GM21528 (cell line): ENCODE data around the gene MTCL1.

Source experiments
- ATAC-seq: cut with Tn5 transposase; IDR thresholded peaks from one replicate; pipeline ENCODE4 v1.9.1; 2021; ENCODE audit warnings: mild to moderate bottlenecking, moderate library complexity; ENCODE audit not compliant: unreplicated experiment, low FRiP score

MTCL1 gene

DNA sequence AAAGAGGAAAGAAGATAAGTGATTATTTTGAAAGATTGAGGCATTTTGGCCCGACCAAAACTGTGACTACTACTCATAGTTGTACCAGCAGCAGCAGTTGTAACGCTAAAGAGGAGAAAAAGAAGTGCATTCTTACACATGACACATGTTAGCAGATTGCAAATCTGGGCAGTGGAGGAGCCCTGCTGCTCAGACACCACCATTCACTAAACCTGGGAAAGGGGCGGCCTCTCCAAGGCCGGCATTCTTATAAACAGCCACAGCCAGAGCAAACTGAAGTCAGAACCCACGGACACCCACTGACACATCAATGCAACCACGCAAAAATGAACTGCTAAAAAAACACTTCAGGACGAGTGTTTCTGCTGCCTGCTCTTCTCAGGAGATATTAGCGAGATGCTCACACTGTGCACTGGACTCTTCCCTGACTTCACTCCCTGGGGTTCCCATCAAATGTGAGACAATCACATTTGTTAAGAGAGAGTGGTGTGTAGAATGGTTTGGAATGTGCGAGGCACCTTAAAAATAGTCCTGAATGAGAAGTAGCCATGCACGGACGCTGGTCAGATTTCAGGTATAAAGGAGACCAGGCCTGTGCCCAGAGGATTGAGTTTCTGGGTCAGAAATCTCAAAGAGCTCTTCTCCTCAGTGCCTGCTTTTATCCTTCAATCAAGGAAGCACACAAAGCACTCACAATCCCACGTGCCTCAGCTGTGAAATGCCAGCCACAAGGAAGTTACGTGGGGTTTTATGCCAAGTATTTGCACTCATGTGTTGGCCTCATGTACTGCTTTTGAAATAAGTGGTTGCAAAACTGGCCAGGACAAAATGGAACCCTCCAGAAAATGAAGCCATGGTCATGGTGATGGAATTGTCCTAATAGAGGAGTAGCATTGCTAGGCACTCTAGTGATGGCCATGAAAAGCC lies 83.4 kb downstream of the MTCL1 start:
- ATAC-seq: no peak

DNA sequence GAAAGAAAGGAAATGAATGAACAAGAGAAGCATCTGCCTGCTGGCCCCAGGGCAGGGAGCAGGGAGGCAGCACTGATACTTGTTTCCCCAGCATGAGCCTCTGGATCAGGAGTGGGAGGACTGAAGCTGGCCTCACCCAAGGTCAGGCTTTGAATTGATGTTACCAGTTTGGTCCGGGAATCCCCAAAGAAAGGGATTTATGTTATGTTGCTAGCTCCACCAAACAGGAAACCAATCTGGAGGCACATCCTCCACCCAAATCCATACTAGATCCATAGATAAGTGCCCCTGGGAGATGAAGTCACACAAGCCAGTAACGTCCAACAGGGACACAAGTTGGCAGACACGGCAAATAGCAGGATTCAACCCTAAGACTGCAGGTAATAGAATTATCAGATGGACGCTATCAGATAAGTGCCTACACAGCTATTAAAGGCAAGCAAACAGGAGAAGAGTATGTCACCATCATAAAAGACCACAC lies 85.9 kb downstream of the MTCL1 start:
- ATAC-seq: no peak

DNA sequence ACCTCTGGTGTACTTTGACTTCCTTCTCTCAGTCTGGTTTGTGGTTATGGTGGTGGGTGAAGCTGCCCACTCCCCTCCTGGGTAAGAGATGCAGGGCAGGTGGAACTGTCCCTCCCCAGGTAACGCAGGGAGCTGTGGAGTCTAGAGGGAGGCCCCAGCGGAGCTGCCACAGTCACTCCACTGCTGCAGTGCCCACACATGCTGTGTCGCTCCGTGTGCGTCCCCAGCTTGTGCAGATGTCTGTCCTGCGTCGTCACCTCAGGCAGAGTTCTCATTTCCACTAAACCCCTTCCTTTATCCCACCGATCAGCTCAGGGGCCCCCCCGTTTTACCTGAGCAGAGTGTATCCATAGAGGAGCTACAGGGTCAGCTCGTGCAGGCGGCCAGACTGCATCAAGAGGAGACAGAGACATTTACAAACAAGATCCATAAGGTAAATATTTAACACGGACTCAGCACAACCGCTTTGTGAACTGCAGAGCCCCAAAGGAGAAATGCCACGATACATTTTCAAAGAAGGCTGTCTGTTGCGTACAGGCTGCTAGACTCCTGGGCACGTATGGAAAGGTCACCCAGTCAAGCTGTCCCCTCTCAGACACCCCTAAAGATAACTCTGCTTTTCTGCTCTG lies 87.4 kb downstream of the MTCL1 start:
- no peak for ATAC-seq

DNA sequence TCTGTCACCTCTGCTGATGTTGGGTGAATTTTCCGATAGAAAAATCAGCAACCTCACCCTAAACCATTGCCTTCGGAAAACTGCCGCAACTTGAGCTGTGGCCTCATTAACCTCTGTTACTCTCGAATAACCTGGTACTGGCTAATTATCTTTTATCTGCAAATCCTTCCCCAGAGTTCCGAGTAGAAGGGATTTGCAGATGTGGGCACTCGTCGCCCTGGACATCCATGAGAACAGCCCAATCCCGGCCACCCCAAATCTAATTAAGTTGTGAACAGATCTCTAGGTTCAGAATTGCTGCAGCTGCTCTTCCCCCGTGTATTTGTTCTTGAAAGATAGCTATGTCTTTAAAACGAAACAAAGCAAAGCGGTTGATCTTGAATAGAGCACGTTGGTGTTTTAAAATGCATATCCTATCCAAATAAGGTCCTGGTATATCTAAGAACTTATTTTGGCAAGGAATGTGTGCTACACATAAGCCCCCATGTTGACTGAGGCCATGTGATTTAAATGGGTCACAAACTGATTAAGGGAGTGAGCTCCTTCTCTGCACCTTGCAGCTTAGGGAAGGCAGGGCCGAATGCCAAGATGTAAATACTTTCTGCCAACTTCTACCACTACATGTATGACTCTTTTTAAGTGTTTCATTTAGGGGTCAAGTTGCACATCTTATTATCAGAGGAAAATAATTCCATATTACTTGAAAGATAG lies 88.2 kb downstream of the MTCL1 start:
- ATAC-seq: no peak

DNA sequence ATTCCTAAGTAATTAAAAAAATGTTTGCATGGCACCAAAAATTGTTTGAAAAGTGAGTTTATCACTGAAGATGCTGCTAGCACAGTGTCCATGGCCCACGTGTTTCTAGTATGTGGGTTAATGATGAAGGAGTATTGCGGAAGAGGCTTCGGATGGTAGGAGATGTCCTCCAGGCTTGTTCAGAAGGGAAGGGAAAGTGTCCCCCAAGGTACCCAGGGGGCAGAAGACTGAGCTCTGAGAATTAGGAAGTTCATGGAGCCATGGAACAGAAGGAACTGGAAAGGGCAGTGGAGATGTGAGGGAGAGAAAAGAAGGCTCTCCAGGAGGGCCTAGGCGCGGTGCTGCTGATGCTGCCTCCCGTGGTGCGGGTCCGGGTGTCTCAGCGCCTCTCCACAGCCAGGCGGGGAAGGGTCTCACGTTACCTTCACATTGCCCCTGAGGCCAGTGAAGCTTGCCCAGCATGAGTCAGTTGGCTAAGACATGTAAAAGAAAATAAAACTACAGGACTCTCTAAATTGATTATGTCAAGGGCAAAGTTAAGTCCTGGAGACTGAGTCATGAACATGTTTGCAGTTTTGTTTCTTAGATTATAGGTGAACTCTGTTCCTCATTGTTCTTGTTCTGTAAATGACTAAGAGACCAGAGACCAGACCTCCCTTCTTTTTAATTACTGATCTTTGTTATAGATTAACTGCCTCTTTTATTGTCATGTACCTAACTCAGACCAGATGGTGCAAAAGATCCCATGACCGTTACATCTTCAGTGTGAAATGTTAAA lies 89.0 kb downstream of the MTCL1 start:
- no peak for ATAC-seq

DNA sequence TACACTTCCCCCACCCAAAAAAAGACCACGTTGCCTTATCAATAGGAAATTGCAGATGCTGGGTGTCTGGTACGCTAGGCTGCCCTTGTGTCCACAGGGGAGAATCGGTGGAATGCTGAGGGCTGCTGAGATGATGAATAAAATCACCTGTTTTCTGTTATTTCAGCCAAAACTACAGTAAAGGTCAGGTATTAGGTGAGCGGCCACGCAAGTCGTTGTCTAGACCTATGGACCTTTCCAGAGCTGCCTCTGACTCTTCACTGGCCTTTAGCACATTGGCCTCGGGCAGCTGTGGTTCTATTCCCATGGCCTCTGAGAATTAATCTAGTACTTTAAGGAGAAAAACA lies 89.6 kb downstream of the MTCL1 start:
- no peak for ATAC-seq

DNA sequence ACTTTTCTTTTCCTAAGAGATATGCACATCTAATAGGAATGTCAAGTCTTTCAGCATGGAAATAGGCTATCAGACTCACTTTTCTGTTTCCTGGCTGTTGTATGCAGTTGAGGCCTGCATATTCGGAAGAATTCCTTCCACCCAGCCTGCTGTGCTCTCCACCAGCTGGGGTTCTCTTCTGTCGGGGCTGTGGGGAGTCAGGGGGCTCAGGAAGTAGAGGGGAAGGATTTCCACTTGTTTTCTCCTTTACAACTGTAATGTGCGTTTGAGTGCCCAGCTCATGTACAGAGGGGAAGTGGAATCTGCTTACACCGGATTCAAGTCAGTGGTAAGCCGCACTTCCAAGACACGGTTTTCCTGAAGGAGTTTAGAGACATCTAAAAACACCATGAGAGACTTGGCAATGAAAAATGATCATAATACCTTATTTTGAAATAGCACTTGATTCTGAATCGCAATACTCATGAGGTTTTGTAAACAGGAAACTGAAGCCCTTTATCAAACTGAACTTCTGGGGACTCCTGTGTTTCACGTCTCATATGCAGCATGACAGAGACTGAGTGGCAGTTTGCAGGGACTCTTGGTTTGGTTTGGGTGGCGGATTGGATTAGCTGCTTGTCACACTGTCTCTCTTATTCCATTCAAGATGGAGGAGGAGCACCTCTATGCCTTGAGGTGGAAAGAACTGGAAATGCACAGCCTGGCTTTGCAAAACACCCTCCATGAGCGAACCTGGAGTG lies 90.4 kb downstream of the MTCL1 start:
- no peak for ATAC-seq

DNA sequence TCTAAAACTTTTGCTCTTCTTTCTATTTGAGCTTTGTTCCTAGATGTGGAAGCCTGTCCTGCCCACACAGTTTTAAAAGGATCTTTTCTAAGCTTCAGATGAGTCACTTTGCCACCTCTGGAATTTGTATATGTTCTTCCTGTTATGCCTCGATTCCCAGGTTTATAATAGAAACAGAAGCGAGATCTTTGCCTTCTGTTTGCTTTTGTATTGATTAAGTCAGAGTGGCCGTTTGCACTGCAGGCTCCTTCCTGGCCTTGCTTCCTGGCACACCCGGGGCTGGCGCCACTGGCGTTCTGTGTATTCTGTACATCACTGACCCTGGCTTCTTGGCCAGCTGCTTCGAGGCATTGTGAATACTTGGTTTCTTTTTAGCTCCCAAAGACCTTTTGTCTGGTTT lies 91.8 kb downstream of the MTCL1 start:
- no peak for ATAC-seq

DNA sequence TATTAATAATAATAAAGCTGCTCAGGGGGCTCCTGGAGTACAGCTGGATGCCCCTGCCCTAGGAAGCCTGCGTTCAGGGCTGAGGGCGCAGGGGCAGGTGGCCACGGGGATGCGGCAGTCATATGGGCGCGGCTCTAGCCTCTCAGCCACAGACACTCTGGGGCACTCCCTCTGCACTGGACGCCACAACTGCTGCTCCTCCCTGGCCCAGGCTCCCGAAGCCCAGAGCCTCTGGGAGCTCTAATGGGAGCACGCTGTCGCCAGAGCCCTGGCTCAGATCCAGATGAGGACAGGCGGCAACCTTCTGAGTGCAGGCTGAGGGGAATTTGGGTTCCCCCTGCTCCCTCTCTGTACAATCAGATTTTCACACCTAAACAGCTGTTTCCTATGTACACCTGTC lies 93.6 kb downstream of the MTCL1 start:
- no peak for ATAC-seq

DNA sequence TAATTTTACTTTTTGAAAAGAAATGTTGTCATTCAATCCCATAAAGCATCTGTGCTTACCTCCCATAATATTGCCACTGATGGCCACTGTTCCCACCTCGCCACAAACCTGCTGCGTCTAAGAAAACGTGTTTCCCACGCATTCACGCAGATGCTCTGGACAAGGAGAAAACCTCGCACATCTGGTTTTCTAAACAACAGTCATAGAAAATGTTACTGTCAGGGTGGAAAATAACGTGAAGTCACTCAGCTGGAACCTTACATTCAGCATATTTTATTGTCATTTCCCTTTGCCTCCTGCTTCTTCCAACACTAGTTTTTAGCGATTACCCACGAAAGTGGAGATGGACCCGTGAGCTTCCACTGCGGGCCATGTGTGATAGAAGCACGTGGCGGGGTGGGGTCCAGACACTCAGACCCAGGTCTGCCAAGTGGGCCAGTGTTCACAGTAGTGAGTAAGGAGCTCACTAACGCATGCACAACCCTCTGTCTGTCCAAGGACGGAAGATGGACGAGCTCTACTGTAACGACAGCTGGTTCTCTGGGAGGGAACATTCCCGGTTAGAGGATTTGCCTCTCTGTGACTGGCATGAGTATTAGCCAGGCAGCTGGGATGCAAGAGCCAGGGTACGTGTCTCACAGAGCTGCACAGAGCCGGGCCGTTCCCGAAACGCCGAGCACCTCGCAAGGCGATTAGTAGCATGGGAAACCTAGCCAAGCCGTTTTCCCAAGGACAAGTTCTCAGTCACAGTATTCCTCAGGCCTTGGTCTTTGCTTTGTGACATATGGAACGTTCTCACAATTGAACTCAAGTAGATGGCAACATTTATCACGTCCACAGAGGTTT lies 94.5 kb downstream of the MTCL1 start:
- no peak for ATAC-seq

DNA sequence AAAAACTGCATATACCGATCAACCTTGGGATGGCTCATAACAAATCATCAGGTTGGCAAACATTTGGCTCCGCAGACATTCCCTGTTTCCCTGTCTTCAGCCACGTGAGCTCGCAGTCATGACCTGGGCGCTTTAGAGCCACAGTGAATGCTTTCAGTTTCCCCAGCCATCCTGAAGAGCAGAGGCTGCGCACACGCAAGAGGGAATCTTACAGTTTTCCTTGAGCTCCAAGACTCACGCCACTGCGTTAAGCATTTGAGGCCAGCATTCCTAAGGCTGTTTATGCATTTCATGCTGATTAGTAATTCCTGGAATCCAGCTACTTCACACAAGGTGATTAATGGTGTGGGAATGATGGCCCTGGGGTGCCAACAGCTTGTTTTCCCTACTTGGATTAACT lies 95.1 kb downstream of the MTCL1 start:
- no peak for ATAC-seq

DNA sequence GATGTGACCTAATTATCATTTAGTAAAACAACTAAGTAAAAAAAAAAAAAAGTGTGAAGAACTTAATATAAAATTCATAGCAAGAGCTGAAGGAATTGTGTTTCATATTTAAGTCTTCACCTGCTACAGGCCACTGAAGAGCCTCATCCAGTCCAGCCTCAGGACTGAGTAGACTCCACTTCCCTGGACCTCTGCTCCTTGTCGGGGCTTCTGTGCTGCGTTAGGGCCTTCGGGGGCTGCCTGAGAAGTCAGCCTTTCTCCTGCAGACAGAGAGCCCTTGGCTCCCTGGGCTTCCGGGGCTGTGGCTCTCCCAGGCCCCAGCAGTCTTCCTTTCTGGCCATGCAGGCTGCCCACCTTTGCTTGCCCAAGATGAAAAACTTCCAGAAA lies 95.5 kb downstream of the MTCL1 start:
- no peak for ATAC-seq

DNA sequence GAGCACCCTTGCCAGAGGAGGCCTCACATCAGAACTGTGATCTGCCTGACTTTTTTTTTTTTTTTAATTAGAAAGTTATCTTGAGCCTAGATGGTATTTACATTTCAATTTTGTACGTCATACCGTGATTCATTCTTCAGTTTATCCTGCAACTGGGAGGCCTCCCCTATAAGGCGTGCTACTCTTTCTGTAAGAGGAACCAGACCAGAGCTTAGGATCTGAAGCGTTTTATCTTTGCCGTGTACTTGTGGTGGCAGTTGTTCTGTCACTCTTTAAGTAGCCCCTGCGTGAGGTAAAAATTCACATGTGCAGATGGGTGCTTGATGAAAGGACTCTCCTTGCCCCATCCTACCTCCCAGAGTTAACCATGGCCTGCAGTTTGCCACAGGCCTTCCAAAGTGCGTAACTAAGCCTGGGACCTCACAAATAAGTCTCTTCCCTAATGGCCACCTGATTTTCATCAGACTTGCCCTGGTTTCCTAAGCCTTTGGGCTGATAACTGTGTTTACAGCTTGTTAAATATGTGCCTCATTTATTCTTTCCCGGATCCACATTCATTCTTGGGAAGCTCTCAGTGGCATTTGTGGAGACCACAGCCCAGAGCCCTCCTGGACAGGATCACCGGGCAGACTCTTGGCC lies 96.0 kb downstream of the MTCL1 start:
- no peak for ATAC-seq

DNA sequence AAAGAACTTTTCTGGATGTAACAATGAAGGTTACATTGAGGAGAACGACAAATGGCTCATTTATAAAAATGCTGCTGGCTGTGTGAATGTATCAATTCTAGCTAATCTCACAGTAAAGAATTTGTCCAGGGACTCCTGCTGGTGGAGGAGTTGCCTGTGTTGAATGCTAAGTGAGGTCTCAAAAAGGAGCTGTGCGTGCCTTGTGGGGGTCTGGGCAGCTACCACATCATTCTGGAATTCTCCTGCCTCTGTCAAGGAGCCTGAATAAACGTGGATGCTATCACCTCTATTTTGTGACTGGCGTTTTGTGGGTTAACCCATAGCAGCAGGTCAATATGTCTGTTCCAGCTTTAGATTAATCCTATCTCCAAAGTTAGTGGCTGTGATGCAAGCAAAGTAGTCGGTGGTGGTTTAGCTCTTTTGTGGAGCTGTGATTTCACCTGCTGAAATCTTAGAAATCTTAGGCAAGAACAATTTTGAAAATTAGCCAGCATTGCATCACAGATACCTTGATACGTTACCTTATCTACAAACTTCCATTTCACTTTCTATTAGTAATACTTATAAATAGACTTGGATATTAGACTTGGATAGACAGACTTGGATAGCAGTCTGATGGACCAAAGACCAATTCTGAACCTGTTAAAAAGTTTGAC lies 96.8 kb downstream of the MTCL1 start:
- ATAC-seq: no peak

DNA sequence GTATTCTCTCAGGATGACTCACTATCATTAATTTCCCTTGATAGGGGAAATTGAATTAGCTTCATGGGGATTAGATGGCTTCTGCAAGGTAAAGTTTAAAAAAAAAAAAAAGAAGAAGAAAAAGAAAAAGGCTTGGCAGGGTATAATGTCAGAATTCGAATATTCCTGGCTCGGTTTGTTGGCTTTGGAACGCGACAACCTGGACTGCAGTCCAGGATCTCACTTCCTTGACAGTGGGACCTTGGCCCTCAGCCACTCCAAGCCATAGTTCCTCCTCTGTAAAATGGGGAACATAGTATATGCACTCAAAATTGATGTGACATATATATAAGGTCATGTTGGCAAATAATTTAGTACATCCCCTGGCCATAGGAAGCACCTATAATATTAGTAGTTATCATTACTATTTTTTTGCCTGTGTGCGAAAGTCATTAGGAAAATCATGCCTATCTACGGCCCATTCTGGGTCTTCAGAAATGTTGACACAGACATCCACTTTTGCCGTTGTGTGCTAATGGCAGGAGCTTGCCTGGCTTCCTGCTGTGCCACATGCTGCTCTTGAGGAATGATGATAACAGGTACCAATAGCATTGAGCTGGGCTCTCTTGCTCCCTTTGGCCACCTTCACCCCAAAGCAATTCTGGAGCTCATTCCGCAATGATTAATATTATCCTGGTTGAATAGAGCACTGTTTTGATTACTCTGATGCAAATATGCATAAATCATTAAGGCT lies 97.9 kb downstream of the MTCL1 start:
- ATAC-seq: no peak

DNA sequence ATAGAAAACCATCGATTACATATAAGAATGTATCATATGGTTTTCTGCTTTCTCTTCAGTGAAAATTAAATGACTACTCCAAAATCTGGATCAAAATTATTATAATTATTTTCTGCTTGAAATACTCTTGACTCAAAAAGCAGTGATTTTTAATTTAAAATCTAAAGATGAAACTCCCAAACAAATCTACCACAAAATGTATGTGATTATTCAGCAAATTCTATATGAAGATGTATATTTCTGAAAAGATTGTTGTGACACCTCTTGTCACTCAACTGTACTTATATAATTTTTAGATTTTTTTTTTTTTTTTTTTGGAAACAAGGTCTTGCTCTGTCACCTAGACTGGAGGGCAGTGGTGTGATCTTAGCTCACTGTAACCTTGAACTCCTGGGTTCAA lies 98.6 kb downstream of the MTCL1 start:
- ATAC-seq: no peak

DNA sequence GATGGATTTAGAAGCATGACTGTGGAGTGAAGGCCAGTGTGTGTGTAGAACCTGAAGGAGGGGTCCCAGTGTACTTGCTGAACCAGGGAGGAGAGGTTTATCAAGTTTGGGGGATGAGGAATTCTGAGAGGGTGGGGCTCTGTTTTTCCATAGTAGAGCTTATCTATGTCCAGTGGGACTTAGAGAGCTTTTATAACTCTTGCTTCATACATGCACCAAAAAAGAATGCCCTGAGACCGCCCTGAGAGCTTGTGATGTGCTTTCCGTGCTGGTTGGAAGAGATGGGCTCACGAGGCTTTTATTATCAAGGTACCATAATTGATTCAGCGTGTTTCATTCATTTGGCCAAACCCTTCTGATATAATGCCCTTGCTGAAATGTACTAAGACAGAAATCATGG lies 100.2 kb downstream of the MTCL1 start:
- ATAC-seq: no peak
